ENCODE data around the gene CADPS. TPM values are rescaled to one million over a fixed set of nuclear protein-coding genes. Genes with fewer than 3 reads are reported as not detected.

Gene CADPS
- total RNA-seq, 4 donors from 2014 or later: 0.31 to 14.4 (median 5.2) TPM

- TF ChIP-seq EP300 (IDR thresholded peaks at IDR 0.05) (no peak), POLR2A (IDR thresholded peaks at IDR 0.05) (no peak), POLR2AphosphoS5 (IDR thresholded peaks at IDR 0.05) (no peak), CTCF (IDR thresholded peaks at IDR 0.05) (no peak)
- peaks cover 89% of the 10 kb centered on the region for H3K27me3 ChIP-seq
Measured at GRCh38 chr3:62378311-62378789, 496.9 kb downstream of the CADPS start.

GRCh38 chr3:62376906-62377877 lies 498.0 kb downstream of the CADPS start:
- Histone ChIP-seq H3K9me3 (no peaks in the 10 kb centered on the region), H3K4me3 (no peak overlapping the region), H3K4me1 (peaks cover 0 to 41% (median 4%) of the 10 kb centered on the region in 3 donors), H3K27ac (no peak overlapping the region), H3K27me3 (peaks cover 100% of the 10 kb centered on the region), H3K36me3 (no peaks in the 10 kb centered on the region)
- ATAC-seq: no peak
- 3 to 19% methylated on average over 5 to 9 of the region's 65 CpGs for WGBS, 2 donors (ENCODE audit: low coverage in 1 of 2)
- TF ChIP-seq POLR2AphosphoS5 (IDR thresholded peaks at IDR 0.05) (no peak), EP300 (IDR thresholded peaks at IDR 0.05) (no peak), POLR2A (IDR thresholded peaks at IDR 0.05) (no peak), CTCF (IDR thresholded peaks at IDR 0.05) (no peak)

More at GRCh38 chr3:62378311-62378789, 496.9 kb downstream of the CADPS start:
- Histone ChIP-seq H3K27ac (no peak overlapping the region), H3K4me1 (peaks cover 0 to 29% (median 2%) of the 10 kb centered on the region in 3 donors), H3K36me3 (no peaks in the 10 kb centered on the region), H3K4me3 (no peak overlapping the region), H3K9me3 (no peaks in the 10 kb centered on the region)
- no peak for ATAC-seq
- 0% methylated on average over 10 of the region's 29 CpGs; no CpG with 5 or more reads in 1 of the 2 donors for WGBS, 2 donors (ENCODE audit: low coverage in 1 of 2)

DNA sequence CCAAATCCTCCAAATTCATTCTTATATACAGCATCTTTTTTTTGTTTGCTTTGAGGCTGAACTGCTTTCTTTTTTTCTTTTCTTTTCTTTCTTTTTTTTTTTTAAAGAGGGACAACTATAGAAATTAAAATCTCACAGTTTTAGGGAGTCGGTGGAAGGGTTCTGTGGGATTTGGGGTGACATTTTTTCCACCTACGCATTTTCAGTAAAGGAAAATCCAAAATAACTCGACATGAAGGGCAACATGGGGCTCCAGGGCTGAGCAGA lies 498.8 kb downstream of the CADPS start:
- no peaks in the 10 kb centered on the region for H3K36me3 ChIP-seq
- peaks cover 0 to 49% (median 5%) of the 10 kb centered on the region in 3 donors for H3K4me1 ChIP-seq
- H3K4me3 ChIP-seq: no peak overlapping the region
- no peak for ATAC-seq
- no peak overlapping the region for H3K27ac ChIP-seq
- peaks cover 100% of the 10 kb centered on the region for H3K27me3 ChIP-seq
- WGBS, 2 donors (ENCODE audit: low coverage in 1 of 2): 46 to 64% methylated on average over 2 to 3 of the region's 3 CpGs
- no peaks in the 10 kb centered on the region for H3K9me3 ChIP-seq
- TF ChIP-seq POLR2A (IDR thresholded peaks at IDR 0.05) (no peak), EP300 (IDR thresholded peaks at IDR 0.05) (no peak), POLR2AphosphoS5 (IDR thresholded peaks at IDR 0.05) (no peak), CTCF (IDR thresholded peaks at IDR 0.05) (no peak)

GRCh38 chr3:62375655-62376453 lies 499.4 kb downstream of the CADPS start:
- ATAC-seq: no peak
- TF ChIP-seq POLR2A (IDR thresholded peaks at IDR 0.05) (no peak), POLR2AphosphoS5 (IDR thresholded peaks at IDR 0.05) (no peak), EP300 (IDR thresholded peaks at IDR 0.05) (no peak), CTCF (IDR thresholded peaks at IDR 0.05) (no peak)
- Histone ChIP-seq H3K9me3 (no peaks in the 10 kb centered on the region), H3K4me1 (peaks cover 0 to 54% (median 10%) of the 10 kb centered on the region in 3 donors), H3K27ac (no peak overlapping the region), H3K27me3 (peaks cover 100% of the 10 kb centered on the region), H3K36me3 (no peaks in the 10 kb centered on the region), H3K4me3 (no peak overlapping the region)
- WGBS, 2 donors (ENCODE audit: low coverage in 1 of 2): 17 to 21% methylated on average over 13 of the region's 14 CpGs
